PC-9 (cell line): ENCODE results near the gene RIPOR2. TPM values are rescaled to one million over a fixed set of nuclear protein-coding genes. Genes with fewer than 3 reads are reported as not detected.
A peak's percentile ranks its signal among the peaks of the same experiment; 100 is the strongest.

Experiments used
- BruUV-seq: library from RNA; stranded (reverse); fragments of 400-500 nt; replicated peaks from 2 replicates; lab custom pipeline; 2021; lab: Mats Ljungman, UMichigan
- CTCF ChIA-PET: fragments of 300-600 bp; sonication (Branson Sonifier 250); formaldehyde crosslinking; loops from one replicate; lab custom pipeline; 2022; ENCODE audit warnings: antibody characterized with exemption; lab: Charles Lee
- POLR2A ChIA-PET: fragments of 300-600 bp; sonication (Branson Sonifier 250); formaldehyde crosslinking; loops from one replicate; lab custom pipeline; 2022; ENCODE audit warnings: antibody characterized with exemption; ENCODE audit not compliant: unreplicated experiment; lab: Charles Lee
- DNase-seq, 2 experiments: peaks; one replicate each; pipeline versions ENCODE4 v3.0.0 to v3.0.0-alpha.2; 2015 to 2022; ENCODE audit warnings: mixed read lengths in 1 of 2
- H2AFZ ChIP-seq: fragments of 200-600 bp; sonication (generic); 2 replicates; pipeline ENCODE4 v1.8.1; 2017; ENCODE audit warnings: antibody characterized with exemption
- H3F3A ChIP-seq: fragments of 200-600 bp; sonication (generic); 2 replicates; pipeline ENCODE4 v1.8.1; 2017; ENCODE audit warnings: antibody characterized with exemption, mild to moderate bottlenecking, low read depth; ENCODE audit not compliant: insufficient read depth
- H3K27ac ChIP-seq: fragments of 200-600 bp; sonication (generic); 2 replicates; pipeline ENCODE4 v1.6.1; 2016; ENCODE audit warnings: mixed run types
- H3K27me3 ChIP-seq: fragments of 200-600 bp; sonication (generic); 2 replicates; pipeline ENCODE4 v1.6.1; 2016; ENCODE audit warnings: low read depth, mixed run types; ENCODE audit not compliant: insufficient read depth
- H3K36me3 ChIP-seq: fragments of 200-600 bp; sonication (generic); 2 replicates; pipeline ENCODE4 v1.6.1; 2016; ENCODE audit warnings: low read depth, mixed run types
- H3K4me1 ChIP-seq: fragments of 200-600 bp; sonication (generic); replicated peaks from 2 replicates; pipeline ENCODE4 v1.6.1; 2016; ENCODE audit warnings: mixed run types; ENCODE audit not compliant: insufficient read depth
- H3K4me2 ChIP-seq: fragments of 200-600 bp; sonication (generic); 2 replicates; pipeline ENCODE4 v1.6.1; 2017; ENCODE audit warnings: mixed run types
- H3K4me3 ChIP-seq: fragments of 200-600 bp; sonication (generic); 2 replicates; pipeline ENCODE4 v1.6.1; 2016; ENCODE audit warnings: mixed run types
- H3K79me2 ChIP-seq: fragments of 200-600 bp; sonication (generic); 2 replicates; pipeline ENCODE4 v1.6.1; 2017; ENCODE audit warnings: low read depth, mixed run types
- H3K9me2 ChIP-seq: fragments of 200-600 bp; sonication (generic); 2 replicates; pipeline ENCODE4 v1.8.1; 2017; ENCODE audit warnings: mild to moderate bottlenecking; ENCODE audit not compliant: insufficient read depth
- H3K9me3 ChIP-seq: fragments of 200-600 bp; sonication (generic); 2 replicates; pipeline ENCODE4 v1.8.1; 2016; ENCODE audit warnings: low read depth; ENCODE audit not compliant: insufficient read depth
- H4K20me1 ChIP-seq: fragments of 200-600 bp; sonication (generic); 2 replicates; pipeline ENCODE4 v1.8.1; 2017; ENCODE audit not compliant: insufficient read depth
- CTCF ChIP-seq: fragments of 200-600 bp; sonication (generic); conservative IDR thresholded peaks from 2 replicates; pipeline ENCODE4 v1.6.1; 2017; ENCODE audit warnings: mixed run types, antibody characterized with exemption, mild to moderate bottlenecking, moderate library complexity
- EZH2 ChIP-seq: fragments of 200-600 bp; sonication (generic); IDR thresholded peaks from 2 replicates; pipeline ENCODE4 v1.8.0; 2017; ENCODE audit warnings: antibody characterized with exemption, low read depth
- intact Hi-C: fragments of 100-400 bp; cut with micrococcal nuclease; formaldehyde crosslinking; loops from one replicate; pipeline ENCODE4 v1.10.0; 2022; ENCODE audit not compliant: unreplicated experiment
- total RNA-seq: library from RNA; stranded (reverse); gene quantifications from 2 replicates; pipeline ENCODE4 v1.2.3, GENCODE V29; 2021

RIPOR2 gene
- total RNA-seq, 1 experiment from 2014 or later: 0.94 TPM

- DNase-seq: peak in 1 of 2 experiments; percentile 68
- H3K27ac ChIP-seq: no peak overlapping the region
- no peaks in the 10 kb centered on the region for H4K20me1 ChIP-seq
- no peaks in the 10 kb centered on the region for H3K9me3 ChIP-seq
- peaks cover 13% of the 10 kb centered on the region for H3K4me1 ChIP-seq
- no peak overlapping the region; the same call in 1 of the 2 replicates for H2AFZ ChIP-seq
- no peaks in the 10 kb centered on the region for H3K9me2 ChIP-seq
- peak overlapping the region; percentile 7 for H3K4me2 ChIP-seq
- CTCF ChIA-PET: no interaction called here
- H3K36me3 ChIP-seq: no peaks in the 10 kb centered on the region
- intact Hi-C loops: loop anchor here (1.0 kb wide), 1 partner anchor 18 kb away; no protein-coding TSS in a partner anchor
- TF ChIP-seq CTCF (no peak), EZH2 (no peak)
- H3K27me3 ChIP-seq: no peaks in the 10 kb centered on the region
- H3F3A ChIP-seq: 0 out of 2 replicates have a peak, but pooled peaks cover 8% of the 10 kb centered on the region
- BruUV-seq: TSS peak; percentile 100
- no peak overlapping the region for H3K4me3 ChIP-seq
- POLR2A ChIA-PET: interaction anchor here (0.6 kb wide), 1 partner anchor 19 kb away, joined by 4 read pairs; no protein-coding TSS in a partner anchor
- no peaks in the 10 kb centered on the region for H3K79me2 ChIP-seq
Measured at GRCh38 chr6:24974182-24975171, 38.7 kb upstream of the RIPOR2 start.

GRCh38 chr6:24972311-24972958, 36.7 kb upstream of the RIPOR2 start:
- no peak for DNase-seq
- TF ChIP-seq EZH2: no peak
- TF ChIP-seq CTCF: no peak
- H3K79me2 ChIP-seq: no peaks in the 10 kb centered on the region
- H3F3A ChIP-seq: 0 out of 2 replicates have a peak, but pooled peaks cover 8% of the 10 kb centered on the region
- H2AFZ ChIP-seq: no peak overlapping the region
- POLR2A ChIA-PET: no interaction called here
- no peaks in the 10 kb centered on the region for H3K36me3 ChIP-seq
- H3K4me3 ChIP-seq: no peak overlapping the region
- intact Hi-C loops: no loop called here
- peaks cover 13% of the 10 kb centered on the region for H3K4me1 ChIP-seq
- CTCF ChIA-PET: no interaction called here
- H4K20me1 ChIP-seq: no peaks in the 10 kb centered on the region
- no peak overlapping the region for H3K27ac ChIP-seq
- no TSS peak for BruUV-seq
- H3K27me3 ChIP-seq: no peaks in the 10 kb centered on the region
- H3K9me3 ChIP-seq: no peaks in the 10 kb centered on the region
- H3K9me2 ChIP-seq: no peaks in the 10 kb centered on the region
- no peak overlapping the region for H3K4me2 ChIP-seq

DNA sequence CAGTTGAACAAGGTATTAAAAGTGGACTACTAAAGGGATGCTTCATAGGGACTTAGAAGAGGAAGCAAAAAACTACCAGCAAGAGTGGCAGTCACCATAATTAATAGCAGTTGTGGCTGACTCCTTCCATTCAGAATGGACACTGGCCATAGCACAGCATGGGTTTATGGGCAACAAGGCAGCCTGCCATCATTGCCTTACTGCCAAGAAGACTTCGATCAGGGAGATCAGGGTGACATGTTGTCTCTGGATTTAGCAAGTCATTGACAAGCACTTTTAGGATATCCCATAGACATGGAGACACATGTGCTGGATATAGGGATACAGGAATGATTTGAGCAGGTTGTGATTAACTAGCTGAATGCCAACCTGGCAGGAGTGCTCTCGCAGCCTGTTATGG, 35.3 kb upstream of the RIPOR2 start:
- Histone ChIP-seq H3K4me2 (no peak overlapping the region), H4K20me1 (no peaks in the 10 kb centered on the region), H3K79me2 (no peaks in the 10 kb centered on the region), H3K36me3 (no peaks in the 10 kb centered on the region), H3K27me3 (no peaks in the 10 kb centered on the region), H3K9me3 (no peaks in the 10 kb centered on the region), H2AFZ (no peak overlapping the region), H3F3A (0 out of 2 replicates have a peak, but pooled peaks cover 8% of the 10 kb centered on the region), H3K27ac (no peak overlapping the region), H3K4me1 (peaks cover 13% of the 10 kb centered on the region), H3K9me2 (no peaks in the 10 kb centered on the region), H3K4me3 (no peak overlapping the region)
- CTCF ChIA-PET: no interaction called here
- TF ChIP-seq CTCF (no peak), EZH2 (no peak)
- no peak for DNase-seq
- POLR2A ChIA-PET: no interaction called here
- intact Hi-C loops: no loop called here
- BruUV-seq: no TSS peak
